ENCODE data around the gene ADARB2. TPM values are rescaled to one million over a fixed set of nuclear protein-coding genes. Genes with fewer than 3 reads are reported as not detected.

The ADARB2 gene
- total and polyA plus RNA-seq, 2 experiments from 2014 or later, result 0.13 to 0.48 TPM

- no peak for DNase-seq (ENCODE audit: low spot score)
- H2AFZ ChIP-seq, result no peak overlapping the region
- TF ChIP-seq CTCF (IDR thresholded peaks at IDR 0.05; ENCODE audit: poor library complexity), result no peak
- TF ChIP-seq EZH2phosphoT487 (IDR thresholded peaks at IDR 0.05; ENCODE audit: low read depth, severe bottlenecking, unreplicated experiment), result no peak
- TF ChIP-seq EZH2 (IDR thresholded peaks at IDR 0.05; ENCODE audit: borderline replicate concordance), result no peak
Observed at GRCh38 chr10:1654811-1655356, 82.4 kb downstream of the ADARB2 start.

GRCh38 chr10:1654247-1654646 is 83.1 kb downstream of the ADARB2 start:
- Histone ChIP-seq H4K20me1 (ENCODE audit: insufficient read depth, poor library complexity, severe bottlenecking) (no peaks in the 10 kb centered on the region), H3K79me2 (no peaks in the 10 kb centered on the region), H3K4me1 (ENCODE audit: insufficient read depth) (peaks cover 11% of the 10 kb centered on the region), H3K36me3 (replicated peaks; ENCODE audit: insufficient read depth, low read depth) (no peaks in the 10 kb centered on the region), H3K9me3 (ENCODE audit: low read depth) (no peaks in the 10 kb centered on the region), H3K4me2 (no peak overlapping the region), H3K27ac (no peak overlapping the region), H2AFZ (no peak overlapping the region), H3K27me3 (peaks cover 5% of the 10 kb centered on the region), H3K9me2 (replicated peaks; ENCODE audit: insufficient read depth) (no peaks in the 10 kb centered on the region), H3K4me3 (no peak overlapping the region)
- WGBS (ENCODE audit: low lambda C conversion rate, missing lambda C conversion rate), result 79% methylated on average over 6 of the region's 6 CpGs
- DNase-seq (ENCODE audit: low spot score), result no peak
- no peak for TF ChIP-seq EZH2 (IDR thresholded peaks at IDR 0.05; ENCODE audit: borderline replicate concordance)
- no peak for TF ChIP-seq CTCF (IDR thresholded peaks at IDR 0.05; ENCODE audit: poor library complexity)
- TF ChIP-seq EZH2phosphoT487 (IDR thresholded peaks at IDR 0.05; ENCODE audit: low read depth, severe bottlenecking, unreplicated experiment), result no peak

More at GRCh38 chr10:1654811-1655356, 82.4 kb downstream of the ADARB2 start:
- peaks cover 5% of the 10 kb centered on the region for H3K27me3 ChIP-seq
- no peak overlapping the region for H3K4me2 ChIP-seq
- no peaks in the 10 kb centered on the region for H3K9me2 ChIP-seq (replicated peaks; ENCODE audit: insufficient read depth)
- H3K4me1 ChIP-seq (ENCODE audit: insufficient read depth), result peaks cover 11% of the 10 kb centered on the region
- H3K36me3 ChIP-seq (replicated peaks; ENCODE audit: insufficient read depth, low read depth), result no peaks in the 10 kb centered on the region
- no peak overlapping the region for H3K27ac ChIP-seq
- WGBS (ENCODE audit: low lambda C conversion rate, missing lambda C conversion rate), result 81% methylated on average over 9 of the region's 9 CpGs
- H3K4me3 ChIP-seq, result no peak overlapping the region
- no peaks in the 10 kb centered on the region for H3K9me3 ChIP-seq (ENCODE audit: low read depth)
- H4K20me1 ChIP-seq (ENCODE audit: insufficient read depth, poor library complexity, severe bottlenecking), result no peaks in the 10 kb centered on the region
- H3K79me2 ChIP-seq, result no peaks in the 10 kb centered on the region

DNA sequence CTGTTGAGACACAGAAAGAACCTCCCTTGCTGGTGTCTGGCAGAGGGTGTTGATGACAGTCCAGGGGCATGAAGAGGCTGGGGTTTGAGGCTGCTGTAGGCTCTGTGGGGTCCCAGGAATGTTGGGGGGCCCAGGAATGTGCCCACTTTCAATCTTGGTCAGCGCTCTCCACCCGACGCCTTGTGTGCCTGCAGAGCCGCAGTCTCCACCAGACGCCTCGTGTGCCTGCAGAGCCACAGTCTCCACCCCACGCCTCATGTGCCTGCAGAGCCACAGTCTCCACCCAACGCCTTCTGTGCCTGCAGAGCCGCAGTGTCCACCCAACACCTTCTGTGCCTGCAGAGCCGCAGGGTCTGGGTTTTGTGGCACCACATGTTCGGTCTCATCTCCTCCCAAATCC is 84.0 kb downstream of the ADARB2 start:
- no peak for DNase-seq (ENCODE audit: low spot score)
- Histone ChIP-seq H3K9me3 (ENCODE audit: low read depth) (no peaks in the 10 kb centered on the region), H3K36me3 (replicated peaks; ENCODE audit: insufficient read depth, low read depth) (no peaks in the 10 kb centered on the region), H3K79me2 (no peaks in the 10 kb centered on the region), H3K4me2 (no peak overlapping the region), H3K4me1 (ENCODE audit: insufficient read depth) (peaks cover 11% of the 10 kb centered on the region), H3K27ac (no peak overlapping the region), H4K20me1 (ENCODE audit: insufficient read depth, poor library complexity, severe bottlenecking) (no peaks in the 10 kb centered on the region), H3K9me2 (replicated peaks; ENCODE audit: insufficient read depth) (no peaks in the 10 kb centered on the region), H2AFZ (no peak overlapping the region), H3K27me3 (peaks cover 5% of the 10 kb centered on the region), H3K4me3 (no peak overlapping the region)
- WGBS (ENCODE audit: low lambda C conversion rate, missing lambda C conversion rate), result 82% methylated on average over 10 of the region's 11 CpGs
- TF ChIP-seq EZH2phosphoT487 (IDR thresholded peaks at IDR 0.05; ENCODE audit: low read depth, severe bottlenecking, unreplicated experiment), result no peak
- TF ChIP-seq EZH2 (IDR thresholded peaks at IDR 0.05; ENCODE audit: borderline replicate concordance), result no peak

GRCh38 chr10:1652151-1652550 is 85.2 kb downstream of the ADARB2 start:
- Histone ChIP-seq H3K9me2 (replicated peaks; ENCODE audit: insufficient read depth) (no peaks in the 10 kb centered on the region), H2AFZ (no peak overlapping the region), H3K36me3 (replicated peaks; ENCODE audit: insufficient read depth, low read depth) (no peaks in the 10 kb centered on the region), H3K27ac (no peak overlapping the region), H3K4me1 (ENCODE audit: insufficient read depth) (peaks cover 11% of the 10 kb centered on the region), H3K79me2 (no peaks in the 10 kb centered on the region), H3K9me3 (ENCODE audit: low read depth) (no peaks in the 10 kb centered on the region), H3K4me2 (no peak overlapping the region), H3K4me3 (no peak overlapping the region), H4K20me1 (ENCODE audit: insufficient read depth, poor library complexity, severe bottlenecking) (no peaks in the 10 kb centered on the region), H3K27me3 (no peaks in the 10 kb centered on the region)
- WGBS (ENCODE audit: low lambda C conversion rate, missing lambda C conversion rate), result 90% methylated on average over 9 of the region's 9 CpGs
- TF ChIP-seq CTCF (IDR thresholded peaks at IDR 0.05; ENCODE audit: poor library complexity) (no peak), EZH2 (IDR thresholded peaks at IDR 0.05; ENCODE audit: borderline replicate concordance) (no peak), EZH2phosphoT487 (IDR thresholded peaks at IDR 0.05; ENCODE audit: low read depth, severe bottlenecking, unreplicated experiment) (no peak)
- no peak for DNase-seq (ENCODE audit: low spot score)

Measured in hepatocyte (in vitro differentiated cells).